SHP77 (cell line): ENCODE measurements around the gene ALDH1A1.
A peak's percentile ranks its signal among the peaks of the same experiment; 100 is the strongest.
"Not testable (repeated sequence)": the region's sequence is repeated elsewhere in the genome, so short reads cannot be mapped to it uniquely, and the experiment has no call there.

ENCODE experiments used
- DNase-seq, 2 experiments: peaks; one replicate each; lab custom pipeline; 2025; lab: John Stamatoyannopoulos, UW

Gene ALDH1A1

DNA sequence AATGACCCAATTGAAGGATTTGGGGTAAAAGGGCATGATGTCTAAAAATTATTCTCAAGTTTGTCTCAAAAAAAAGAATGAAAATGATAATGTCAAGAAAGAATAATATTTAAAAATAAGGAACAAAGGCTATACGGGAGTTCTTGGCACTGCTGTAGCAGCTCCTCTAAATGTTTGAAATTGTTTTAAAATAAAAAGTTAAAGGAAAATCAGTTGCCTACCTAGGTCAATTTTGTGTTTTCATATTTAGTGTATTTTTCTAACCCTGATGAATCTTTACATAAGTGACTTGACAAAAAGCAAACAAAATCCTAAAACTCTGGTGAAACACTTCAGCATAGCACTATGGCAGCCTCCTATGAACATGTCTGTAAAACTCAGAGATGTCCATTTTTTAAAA is 56.4 kb downstream of the ALDH1A1 start:
- no peak for DNase-seq

- DNase-seq: no peak
Observed at GRCh38 chr9:72895122-72895521, 57.7 kb downstream of the ALDH1A1 start.

DNA sequence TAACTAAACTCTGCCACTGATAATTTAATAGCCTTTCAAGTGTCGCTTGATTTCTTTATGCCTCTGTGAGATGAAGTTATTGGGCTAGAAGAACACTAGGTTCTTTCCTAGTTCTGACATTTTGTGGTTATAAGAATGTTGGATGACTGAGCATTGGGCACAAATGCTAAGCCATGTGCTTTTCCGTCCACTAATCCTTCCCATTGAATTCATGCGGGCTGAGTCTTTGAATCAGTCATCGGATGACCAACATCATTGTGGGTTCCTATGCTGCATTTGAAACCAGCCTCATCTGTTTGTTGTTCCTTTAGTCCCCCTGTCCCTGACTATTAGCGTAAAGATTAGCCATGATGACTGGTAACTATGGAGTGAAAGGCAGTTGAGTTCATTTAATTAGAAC is 58.5 kb downstream of the ALDH1A1 start:
- no peak for DNase-seq

DNA sequence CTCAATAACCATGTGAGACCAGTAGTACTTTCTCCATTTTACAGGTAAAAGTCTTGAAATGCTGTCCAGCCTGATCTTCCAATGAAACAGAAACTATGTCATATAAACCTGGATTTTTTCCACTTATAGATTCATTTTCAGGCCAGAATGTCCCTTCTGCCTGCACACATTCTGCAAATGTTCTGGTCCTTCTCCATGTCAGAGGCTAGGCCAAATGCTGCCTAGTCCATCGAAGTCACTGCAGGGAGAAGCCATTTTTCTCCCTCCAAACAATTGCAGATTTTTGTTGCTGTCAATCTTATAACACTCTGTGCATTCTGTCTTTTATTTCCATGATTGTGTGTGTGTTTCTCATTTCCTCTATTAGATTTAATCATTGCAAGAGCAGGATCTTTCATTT is 59.4 kb downstream of the ALDH1A1 start:
- DNase-seq: no peak

DNA sequence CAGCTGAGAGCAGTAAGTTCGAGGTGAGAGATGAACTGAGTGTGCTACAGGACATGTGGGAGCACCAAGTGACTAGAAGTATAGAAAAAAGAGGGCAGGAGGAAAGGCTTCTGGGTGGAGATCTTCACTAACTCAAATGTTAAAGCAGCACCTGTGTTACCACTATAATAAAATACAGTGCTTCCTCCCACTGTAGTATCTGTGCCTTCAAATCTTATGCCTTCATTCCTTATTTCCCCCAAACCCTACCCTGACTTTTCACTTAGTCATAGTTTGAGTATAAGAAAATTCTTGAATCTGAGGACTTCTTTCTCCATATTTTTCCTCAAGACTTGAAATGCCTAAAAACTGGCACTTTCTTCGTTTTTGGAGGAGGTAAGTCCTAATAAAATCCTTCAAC is 61.8 kb downstream of the ALDH1A1 start:
- no peak for DNase-seq

- DNase-seq: no peak
Observed at GRCh38 chr9:72888943-72889342, 63.9 kb downstream of the ALDH1A1 start.

DNA sequence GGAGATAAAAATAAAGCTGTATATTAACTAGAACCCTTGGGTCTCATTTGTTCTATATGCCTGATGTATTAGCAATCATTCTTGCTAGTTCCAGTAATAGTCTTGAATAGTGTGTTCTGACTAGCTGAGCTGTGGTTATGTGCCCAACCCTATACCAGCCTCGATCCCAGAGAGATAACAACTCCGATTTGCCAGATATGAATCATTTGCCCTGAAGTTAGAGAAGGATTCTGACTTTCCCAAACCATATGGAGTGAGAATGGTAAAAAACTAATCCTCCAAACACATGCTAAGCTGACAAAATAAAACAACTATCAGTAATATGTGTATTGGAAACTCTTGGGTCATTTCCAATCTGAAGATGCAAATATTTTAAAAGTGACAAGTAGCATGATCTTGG is 64.8 kb downstream of the ALDH1A1 start:
- DNase-seq: no peak

DNA sequence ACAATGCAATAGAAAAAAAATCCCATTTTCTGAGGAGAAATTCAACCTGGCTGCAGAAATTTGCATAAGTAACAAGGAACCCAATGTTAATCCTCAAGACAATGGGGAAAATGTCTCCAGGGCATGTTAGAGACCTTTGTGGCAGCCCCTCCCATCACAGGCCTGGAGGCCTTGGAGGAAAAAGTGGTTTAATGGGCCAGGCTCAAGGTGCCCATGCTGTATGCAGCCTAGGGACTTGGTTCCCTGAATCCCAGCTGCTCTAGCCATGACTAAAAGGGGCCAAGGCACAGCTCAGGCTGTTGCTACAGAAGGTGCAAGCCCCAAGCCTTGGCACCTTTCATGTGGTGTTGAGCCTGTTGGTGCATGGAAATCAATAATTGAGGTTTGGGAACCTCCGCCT is 66.5 kb downstream of the ALDH1A1 start:
- DNase-seq: no peak

GRCh38 chr9:72884508-72884907 is 68.3 kb downstream of the ALDH1A1 start:
- no peak for DNase-seq

DNA sequence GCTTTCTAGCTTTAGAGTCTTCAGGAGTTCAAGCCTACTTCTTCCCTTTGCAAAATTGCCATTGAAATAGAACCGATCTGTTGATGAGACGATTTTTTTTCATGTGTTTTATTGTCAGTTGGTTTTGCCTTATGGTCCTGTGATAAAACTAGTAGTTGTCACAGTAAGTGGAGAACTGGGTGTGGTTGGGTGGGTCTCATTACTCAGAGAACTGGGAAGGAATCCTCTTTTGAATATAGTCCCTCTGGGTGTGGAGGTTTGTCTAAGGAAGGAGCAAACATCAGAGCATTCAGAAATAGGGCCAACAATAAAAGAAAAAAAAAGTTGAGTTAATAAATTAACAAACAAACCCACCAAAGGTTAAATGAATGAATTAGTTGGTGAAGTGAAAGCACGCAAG is 69.0 kb downstream of the ALDH1A1 start:
- no peak for DNase-seq

GRCh38 chr9:72882117-72882775 is 70.6 kb downstream of the ALDH1A1 start:
- no peak for DNase-seq

- DNase-seq: no peak
Observed at GRCh38 chr9:72880821-72881220, 72.0 kb downstream of the ALDH1A1 start.

DNA sequence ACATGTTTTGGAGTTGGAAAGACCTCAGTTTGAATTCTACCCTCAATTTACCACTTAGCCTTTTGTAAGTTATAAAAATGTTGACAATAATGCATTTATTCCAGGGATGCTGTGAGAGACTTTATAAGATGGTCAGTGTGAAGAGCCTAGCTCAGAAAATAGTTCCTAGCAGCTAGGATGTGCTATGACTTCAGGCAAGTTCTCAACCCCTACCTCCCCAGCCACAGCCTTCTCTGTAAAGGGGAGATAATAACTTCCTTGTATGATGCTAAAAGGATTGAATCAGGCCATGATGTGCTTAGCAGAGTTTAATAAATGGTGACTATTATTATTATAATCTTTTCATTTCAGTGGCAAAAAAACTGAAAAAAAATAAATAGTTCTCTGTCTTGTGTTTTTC is 77.6 kb downstream of the ALDH1A1 start:
- DNase-seq: no peak

DNA sequence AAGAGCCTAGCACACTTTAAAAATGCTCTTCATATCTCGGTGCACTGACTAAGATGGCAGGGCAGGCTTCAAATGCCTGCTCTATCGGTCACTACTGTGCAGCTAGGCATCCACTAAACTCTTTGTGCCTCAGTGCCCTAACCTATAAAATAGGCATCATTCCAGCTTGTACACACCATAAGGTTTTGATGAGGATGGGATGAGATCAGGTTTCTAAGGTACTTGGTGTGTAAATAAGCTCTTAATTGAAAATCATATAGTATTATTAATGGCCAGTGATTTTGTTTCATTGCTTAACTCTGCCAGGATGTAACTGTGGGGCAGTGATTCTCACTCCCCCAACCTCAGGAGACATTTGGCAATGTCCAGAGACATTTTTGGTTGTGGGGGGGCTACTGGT is 78.5 kb downstream of the ALDH1A1 start:
- DNase-seq: no peak

GRCh38 chr9:72873456-72873855 is 79.4 kb downstream of the ALDH1A1 start:
- no peak for DNase-seq

- no peak for DNase-seq
Observed at GRCh38 chr9:72872718-72873117, 80.1 kb downstream of the ALDH1A1 start.

DNA sequence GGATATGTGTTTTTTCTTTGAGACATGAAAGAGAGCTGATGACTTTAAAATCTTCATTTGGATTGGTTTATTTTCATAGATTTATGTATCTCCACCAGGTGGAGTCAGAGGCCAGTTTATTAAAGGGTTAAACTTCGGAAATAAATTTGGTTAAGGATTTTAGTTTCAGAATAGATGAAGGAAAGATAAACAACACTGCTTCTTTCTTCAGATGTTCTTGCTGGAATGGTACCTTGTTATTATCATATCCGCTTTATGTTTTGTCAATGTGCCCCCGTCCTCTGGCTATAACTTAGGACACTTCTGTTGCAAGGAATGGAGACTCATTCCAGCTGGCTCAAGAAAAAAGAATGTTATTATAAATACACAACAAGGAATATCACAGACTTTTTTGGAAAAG is 81.2 kb downstream of the ALDH1A1 start:
- no peak for DNase-seq

DNA sequence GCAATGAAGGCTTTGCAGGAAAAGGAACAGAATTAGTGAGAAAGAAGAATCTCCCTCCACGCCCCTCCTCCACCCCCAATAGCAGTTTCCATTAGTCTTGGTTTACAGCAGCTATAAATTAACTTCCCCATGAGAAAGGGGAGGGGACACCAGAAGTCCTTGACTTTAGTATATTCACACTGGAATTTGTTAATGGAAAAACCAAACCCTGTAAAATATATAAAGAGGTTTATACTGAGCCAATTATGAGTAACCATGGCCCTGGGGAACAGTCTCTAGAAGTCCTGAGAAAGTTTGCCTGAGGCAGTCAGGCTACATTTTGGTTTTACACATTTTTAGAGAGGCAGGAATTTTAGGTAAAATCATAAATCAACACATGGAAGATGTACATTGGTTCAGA is 88.5 kb downstream of the ALDH1A1 start:
- DNase-seq: no peak

GRCh38 chr9:72863456-72864094 is 89.3 kb downstream of the ALDH1A1 start:
- no peak for DNase-seq

GRCh38 chr9:72862788-72863187 is 90.1 kb downstream of the ALDH1A1 start:
- not testable (repeated sequence) for DNase-seq

DNA sequence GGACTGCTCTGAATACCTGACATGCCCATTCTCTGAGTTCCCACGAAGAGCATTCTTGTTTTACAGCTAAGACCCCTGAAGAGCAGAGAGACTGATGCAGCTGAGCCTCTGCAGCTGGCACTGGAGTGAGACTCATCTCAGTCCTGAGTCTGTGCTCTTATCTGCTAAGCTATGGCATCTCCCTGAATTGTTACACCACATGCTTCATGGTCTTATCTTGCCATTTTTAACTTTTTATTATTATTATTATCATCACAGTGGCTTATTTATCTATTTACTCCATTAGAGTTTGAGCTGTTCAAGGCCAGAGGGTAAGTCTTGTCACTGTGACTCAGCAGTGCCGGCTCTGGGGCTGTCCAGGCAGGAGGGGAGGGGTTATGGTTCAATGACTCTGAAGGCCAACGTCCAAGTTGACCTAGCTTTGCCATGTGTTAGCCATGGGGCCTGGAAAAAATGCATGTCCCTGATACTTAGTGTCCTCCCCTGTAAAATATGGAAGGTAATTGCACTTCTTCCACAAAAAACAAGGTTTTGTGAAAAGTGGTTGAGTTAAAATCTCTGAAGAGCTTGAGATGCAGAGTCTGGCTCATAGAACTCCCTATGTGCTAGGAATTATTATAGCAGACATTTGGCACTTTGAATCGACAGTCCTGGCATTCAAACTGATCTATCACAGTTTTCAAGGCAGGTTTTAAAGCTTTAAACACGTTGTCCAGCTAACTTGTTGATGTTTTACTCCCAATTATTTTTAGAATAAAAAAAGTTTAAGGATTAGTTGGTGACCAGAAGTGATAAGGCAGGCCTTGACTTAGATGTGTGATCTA is 94.6 kb downstream of the ALDH1A1 start:
- no peak for DNase-seq

- no peak for DNase-seq
Observed at GRCh38 chr9:72857624-72857996, 95.2 kb downstream of the ALDH1A1 start.

DNA sequence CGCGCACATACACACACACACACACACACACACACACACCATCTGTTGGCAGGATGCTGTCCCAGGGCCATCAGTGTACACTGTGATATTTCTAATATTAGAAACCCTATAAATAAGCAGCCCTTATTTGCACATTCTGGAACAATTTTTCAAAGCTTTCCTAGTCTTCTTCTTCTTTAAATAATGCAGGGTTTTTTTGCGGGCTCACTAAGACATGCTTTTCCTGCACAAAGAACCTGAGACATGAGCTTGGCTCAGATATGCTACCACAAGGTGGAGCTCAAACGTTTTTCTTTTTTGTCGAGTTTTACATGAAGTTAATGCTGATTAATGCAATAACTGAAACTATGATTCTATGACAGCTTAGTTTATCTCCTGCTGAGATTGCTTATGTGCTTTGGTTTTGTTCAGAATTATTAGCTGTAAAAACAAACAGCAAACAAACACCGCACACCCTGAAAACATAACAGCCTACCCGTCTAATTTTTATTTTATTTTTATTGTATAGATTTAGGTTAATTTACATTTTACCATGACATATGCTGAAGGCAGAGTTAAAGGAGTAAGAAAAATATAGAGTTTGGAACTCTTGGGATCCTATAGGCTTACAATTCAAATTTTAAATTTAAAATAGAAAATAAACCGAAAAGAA is 95.8 kb downstream of the ALDH1A1 start:
- DNase-seq: peak in 1 of 2 experiments; percentile 23
